GM06990 (cell line): ENCODE results near the gene GRHL3.

ENCODE experiments used
- DNase-seq: peaks from one replicate; pipeline ENCODE4 v3.0.0-alpha.2; 2011; ENCODE audit not compliant: insufficient read length; ENCODE audit errors: extremely low read depth
- H3K27me3 ChIP-seq: replicated peaks from 2 replicates; pipeline ENCODE4 v1.6.0; 2011; ENCODE audit warnings: low read length; ENCODE audit not compliant: control insufficient read depth, insufficient read depth
- H3K36me3 ChIP-seq: 2 replicates; pipeline ENCODE4 v1.5.1; 2011; ENCODE audit warnings: low read length; ENCODE audit not compliant: control insufficient read depth, insufficient read depth
- H3K4me3 ChIP-seq: replicated peaks from 2 replicates; pipeline ENCODE4 v1.5.1; 2011; ENCODE audit warnings: low read depth, mild to moderate bottlenecking, control low read depth, low read length
- TF ChIP-seq, protein P1 (sequence below): IDR thresholded peaks from 2 replicates; pipeline ENCODE4 v1.5.1; 2011; ENCODE audit warnings: low read length, control low read depth, mild to moderate bottlenecking, inconsistent platforms; ENCODE audit not compliant: insufficient read depth, poor library complexity, severe bottlenecking

The GRHL3 gene

DNA sequence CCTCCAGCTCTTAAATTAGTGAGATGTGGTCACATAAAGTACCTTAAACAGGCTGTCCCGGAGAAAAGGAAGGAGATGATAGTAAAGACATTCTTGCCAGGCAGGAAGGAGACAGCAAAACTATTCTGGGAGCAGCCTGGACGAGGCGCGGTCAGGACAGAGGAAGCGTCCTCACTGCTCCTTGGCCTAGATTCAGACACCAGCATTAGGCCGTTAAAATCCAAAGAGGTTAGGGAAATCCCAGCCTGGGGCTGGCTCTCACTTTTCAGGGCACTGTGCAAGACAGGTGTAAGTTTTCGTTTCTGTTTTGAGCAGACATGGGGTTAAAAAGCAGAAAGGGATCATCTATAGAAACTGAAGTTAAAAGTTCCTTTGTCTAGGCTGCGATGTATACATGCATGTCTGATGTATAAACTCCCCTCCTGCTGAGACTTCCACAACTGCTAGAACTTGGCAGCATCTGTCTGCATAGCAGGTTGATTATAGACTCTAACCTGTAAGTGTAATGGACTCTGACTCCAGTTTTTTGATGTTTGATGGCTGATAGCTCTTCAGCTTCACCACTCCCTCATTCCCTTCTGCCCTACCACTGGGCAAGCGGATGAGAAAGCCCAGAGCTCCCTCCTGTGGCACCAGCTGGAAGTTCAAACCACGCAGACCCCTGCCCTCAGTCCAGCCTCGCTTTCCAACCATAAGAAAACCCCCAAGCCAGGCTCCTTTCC, 72.9 kb downstream of the GRHL3 start:
- H3K4me3 ChIP-seq, result peak overlapping the region; percentile 55
- H3K27me3 ChIP-seq, result no peaks in the 10 kb centered on the region
- TF ChIP-seq, protein P1, sequence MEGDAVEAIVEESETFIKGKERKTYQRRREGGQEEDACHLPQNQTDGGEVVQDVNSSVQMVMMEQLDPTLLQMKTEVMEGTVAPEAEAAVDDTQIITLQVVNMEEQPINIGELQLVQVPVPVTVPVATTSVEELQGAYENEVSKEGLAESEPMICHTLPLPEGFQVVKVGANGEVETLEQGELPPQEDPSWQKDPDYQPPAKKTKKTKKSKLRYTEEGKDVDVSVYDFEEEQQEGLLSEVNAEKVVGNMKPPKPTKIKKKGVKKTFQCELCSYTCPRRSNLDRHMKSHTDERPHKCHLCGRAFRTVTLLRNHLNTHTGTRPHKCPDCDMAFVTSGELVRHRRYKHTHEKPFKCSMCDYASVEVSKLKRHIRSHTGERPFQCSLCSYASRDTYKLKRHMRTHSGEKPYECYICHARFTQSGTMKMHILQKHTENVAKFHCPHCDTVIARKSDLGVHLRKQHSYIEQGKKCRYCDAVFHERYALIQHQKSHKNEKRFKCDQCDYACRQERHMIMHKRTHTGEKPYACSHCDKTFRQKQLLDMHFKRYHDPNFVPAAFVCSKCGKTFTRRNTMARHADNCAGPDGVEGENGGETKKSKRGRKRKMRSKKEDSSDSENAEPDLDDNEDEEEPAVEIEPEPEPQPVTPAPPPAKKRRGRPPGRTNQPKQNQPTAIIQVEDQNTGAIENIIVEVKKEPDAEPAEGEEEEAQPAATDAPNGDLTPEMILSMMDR, result peak; percentile 82
- peak; percentile 68 for DNase-seq
- no peaks in the 10 kb centered on the region for H3K36me3 ChIP-seq

- TF ChIP-seq, protein P1, result no peak
These were observed 73.4 kb downstream of the GRHL3 start for GRCh38 chr1:24392604-24392946.

GRCh38 chr1:24392982-24393650, 74.0 kb downstream of the GRHL3 start:
- Histone ChIP-seq H3K36me3 (no peaks in the 10 kb centered on the region), H3K4me3 (peak overlapping the region; percentile 1; the same call in 1 of the 2 replicates), H3K27me3 (no peaks in the 10 kb centered on the region)
- DNase-seq, result peak; percentile 51
- TF ChIP-seq, protein P1, result no peak

More at GRCh38 chr1:24392604-24392946, 73.4 kb downstream of the GRHL3 start:
- Histone ChIP-seq H3K36me3 (no peaks in the 10 kb centered on the region), H3K4me3 (peak overlapping the region; percentile 55), H3K27me3 (no peaks in the 10 kb centered on the region)
- no peak for DNase-seq

GRCh38 chr1:24393892-24394291, 74.7 kb downstream of the GRHL3 start:
- TF ChIP-seq, protein P1, result no peak
- no peak overlapping the region for H3K4me3 ChIP-seq
- H3K27me3 ChIP-seq, result no peaks in the 10 kb centered on the region
- H3K36me3 ChIP-seq, result no peaks in the 10 kb centered on the region
- DNase-seq, result no peak

GRCh38 chr1:24400065-24400464, 80.9 kb downstream of the GRHL3 start:
- TF ChIP-seq, protein P1, result no peak

More at GRCh38 chr1:24400065-24400464, 80.9 kb downstream of the GRHL3 start:
- Histone ChIP-seq H3K27me3 (no peaks in the 10 kb centered on the region), H3K4me3 (no peak overlapping the region), H3K36me3 (no peaks in the 10 kb centered on the region)
- DNase-seq, result no peak
